IMR-90 (cell line): ENCODE results near the gene DOCK4. TPM values are rescaled to one million over a fixed set of nuclear protein-coding genes. Genes with fewer than 3 reads are reported as not detected.

Experiments used
- ATAC-seq: fragments of 200-7000 bp; cut with Tn5 transposase; 2 replicates; pipeline ENCODE4 v1.9.1; 2020; ENCODE audit warnings: low read depth, mild to moderate bottlenecking, moderate library complexity
- BruUV-seq: library from RNA; stranded (reverse); fragments of 400-500 nt; replicated peaks from 2 replicates; lab custom pipeline; 2021; lab: Mats Ljungman, UMichigan
- CTCF ChIA-PET: fragments of 300-600 bp; formaldehyde crosslinking; extraction: SDS; loops from one replicate; lab custom pipeline; 2021; ENCODE audit warnings: antibody characterized with exemption; lab: Yijun Ruan, JAX
- POLR2A ChIA-PET: fragments of 300-600 bp; sonication (Branson Sonifier 250); formaldehyde crosslinking; loops from one replicate; lab custom pipeline; 2022; ENCODE audit warnings: antibody characterized with exemption; ENCODE audit not compliant: unreplicated experiment; lab: Charles Lee
- DNase-seq: peaks from one replicate; pipeline ENCODE4 v3.0.0; 2013
- H2AFZ ChIP-seq: replicated peaks from 2 replicates; pipeline ENCODE3; 2013; ENCODE audit warnings: low read length, mild to moderate bottlenecking; ENCODE audit not compliant: poor library complexity
- H2AK5ac ChIP-seq: 2 replicates; pipeline ENCODE4 v1.6.1; 2013; ENCODE audit warnings: low read depth, low read length, inconsistent platforms
- H2AK9ac ChIP-seq: replicated peaks from 2 replicates; pipeline ENCODE3; 2013; ENCODE audit warnings: mild to moderate bottlenecking, low read depth, low read length, moderate library complexity; ENCODE audit not compliant: poor library complexity
- H2BK120ac ChIP-seq: 2 replicates; pipeline ENCODE4 v1.6.1; 2013; ENCODE audit warnings: low read depth, low read length, inconsistent platforms
- H2BK15ac ChIP-seq: 3 replicates; pipeline ENCODE4 v1.6.1; 2013; ENCODE audit warnings: low read depth, low read length, inconsistent platforms
- H2BK20ac ChIP-seq: 2 replicates; pipeline ENCODE4 v1.6.1; 2013; ENCODE audit warnings: low read depth, mild to moderate bottlenecking, inconsistent platforms, low read length, moderate library complexity
- H2BK5ac ChIP-seq: 2 replicates; pipeline ENCODE4 v1.6.1; 2013; ENCODE audit warnings: mild to moderate bottlenecking, low read depth, low read length, inconsistent platforms; ENCODE audit not compliant: poor library complexity, severe bottlenecking
- H3K14ac ChIP-seq: replicated peaks from 2 replicates; pipeline ENCODE4 v1.6.1; 2013; ENCODE audit warnings: low read depth, low read length, inconsistent platforms
- H3K18ac ChIP-seq: 2 replicates; pipeline ENCODE4 v1.6.1; 2013; ENCODE audit warnings: low read depth, low read length, control low read depth
- H3K23ac ChIP-seq: 2 replicates; pipeline ENCODE4 v1.6.1; 2013; ENCODE audit warnings: low read depth, low read length, inconsistent platforms
- H3K27ac ChIP-seq: 2 replicates; pipeline ENCODE4 v1.5.1; 2013; ENCODE audit warnings: mild to moderate bottlenecking, control low read depth, low read length; ENCODE audit not compliant: insufficient read depth
- H3K27me3 ChIP-seq: 2 replicates; pipeline ENCODE4 v1.6.1; 2013; ENCODE audit warnings: low read length; ENCODE audit not compliant: control insufficient read depth, insufficient read depth
- H3K36me3 ChIP-seq: 2 replicates; pipeline ENCODE4 v1.6.1; 2013; ENCODE audit warnings: low read length, mixed read lengths; ENCODE audit not compliant: control insufficient read depth, insufficient read depth
- H3K4ac ChIP-seq: 2 replicates; pipeline ENCODE4 v1.6.1; 2013; ENCODE audit warnings: low read depth, low read length, inconsistent platforms
- H3K4me1 ChIP-seq: 2 replicates; pipeline ENCODE4 v1.6.1; 2013; ENCODE audit warnings: low read length, mixed read lengths; ENCODE audit not compliant: control insufficient read depth, insufficient read depth
- H3K4me2 ChIP-seq: 2 replicates; pipeline ENCODE4 v1.6.1; 2013; ENCODE audit warnings: low read depth, mild to moderate bottlenecking, control low read depth, low read length, moderate library complexity
- H3K4me3 ChIP-seq: 2 replicates; pipeline ENCODE4 v1.5.1; 2013; ENCODE audit warnings: low read depth, mild to moderate bottlenecking, control low read depth, low read length, moderate library complexity; ENCODE audit not compliant: insufficient read depth
- H3K56ac ChIP-seq: 2 replicates; pipeline ENCODE4 v1.6.1; 2013; ENCODE audit warnings: low read length, inconsistent platforms; ENCODE audit not compliant: insufficient read depth; ENCODE audit errors: extremely low read depth
- H3K79me1 ChIP-seq, 2 experiments: 2 replicates each; pipeline ENCODE4 v1.6.1; 2013; ENCODE audit warnings: low read length in 2 of 2, inconsistent platforms in 1 of 2, low read depth in 1 of 2
- H3K9ac ChIP-seq: 2 replicates; pipeline ENCODE4 v1.6.1; 2013; ENCODE audit warnings: low read depth, low read length, control low read depth
- H3K9me1 ChIP-seq: 2 replicates; pipeline ENCODE4 v1.6.1; 2013; ENCODE audit warnings: low read length, inconsistent platforms; ENCODE audit not compliant: insufficient read depth
- H3K9me3 ChIP-seq: 2 replicates; pipeline ENCODE4 v1.6.1; 2013; ENCODE audit warnings: low read length; ENCODE audit not compliant: control insufficient read depth, insufficient read depth
- H4K20me1 ChIP-seq: 2 replicates; pipeline ENCODE4 v1.6.1; 2013; ENCODE audit warnings: low read length, inconsistent platforms; ENCODE audit not compliant: insufficient read depth
- H4K5ac ChIP-seq: 2 replicates; pipeline ENCODE4 v1.6.1; 2013; ENCODE audit warnings: mild to moderate bottlenecking, low read depth, low read length, control low read depth
- H4K8ac ChIP-seq, 2 experiments: 2 replicates each; pipeline ENCODE4 v1.6.1; 2013; ENCODE audit warnings: low read depth in 2 of 2, low read length in 2 of 2, control low read depth in 1 of 2, inconsistent platforms in 1 of 2
- H4K91ac ChIP-seq: 2 replicates; pipeline ENCODE4 v1.6.1; 2013; ENCODE audit warnings: low read depth, low read length, inconsistent platforms; ENCODE audit not compliant: insufficient read depth
- BHLHE40 ChIP-seq: fragments of 150-350 bp; IDR thresholded peaks from 2 replicates; pipeline ENCODE4 v1.6.1; 2016; ENCODE audit warnings: mild to moderate bottlenecking, low read depth, low read length
- CEBPB ChIP-seq: IDR thresholded peaks from 2 replicates; pipeline ENCODE4 v1.6.1; 2012; ENCODE audit warnings: low read depth, low read length, improper control_type of control experiment
- CHD1 ChIP-seq: IDR thresholded peaks from 2 replicates; pipeline ENCODE4 v1.6.1; 2012; ENCODE audit warnings: low read depth, low read length, improper control_type of control experiment
- CTCF ChIP-seq: conservative IDR thresholded peaks from 2 replicates; pipeline ENCODE4 v1.5.1; 2012; ENCODE audit warnings: mild to moderate bottlenecking, low read depth, low read length, improper control_type of control experiment
- ELK1 ChIP-seq: fragments of 150-350 bp; IDR thresholded peaks from 2 replicates; pipeline ENCODE4 v1.6.1; 2016; ENCODE audit warnings: low read depth, mild to moderate bottlenecking, low read length, moderate library complexity, borderline replicate concordance
- FOS ChIP-seq: fragments of 150-350 bp; IDR thresholded peaks from 2 replicates; pipeline ENCODE4 v1.6.1; 2016; ENCODE audit warnings: low read depth, low read length
- MAFK ChIP-seq: IDR thresholded peaks from 2 replicates; pipeline ENCODE4 v1.6.1; 2012; ENCODE audit warnings: low read depth, low read length, improper control_type of control experiment
- MAZ ChIP-seq: IDR thresholded peaks from 2 replicates; pipeline ENCODE4 v1.6.1; 2012; ENCODE audit warnings: low read depth, mild to moderate bottlenecking, low read length, improper control_type of control experiment, moderate library complexity, borderline replicate concordance
- MXI1 ChIP-seq: IDR thresholded peaks from 2 replicates; pipeline ENCODE4 v1.6.1; 2012; ENCODE audit warnings: low read depth, mild to moderate bottlenecking, low read length, moderate library complexity, borderline replicate concordance
- NFE2L2 ChIP-seq: fragments of 150-350 bp; IDR thresholded peaks from 2 replicates; pipeline ENCODE4 v1.6.1; 2016; ENCODE audit warnings: low read depth, mild to moderate bottlenecking, low read length
- POLR2A ChIP-seq: IDR thresholded peaks from 2 replicates; pipeline ENCODE4 v1.6.1; 2012; ENCODE audit warnings: mild to moderate bottlenecking, low read depth, low read length
- RAD21 ChIP-seq: IDR thresholded peaks from 2 replicates; pipeline ENCODE4 v1.6.1; 2012; ENCODE audit warnings: low read length, improper control_type of control experiment
- RCOR1 ChIP-seq: IDR thresholded peaks from 2 replicates; pipeline ENCODE4 v1.6.1; 2012; ENCODE audit warnings: mild to moderate bottlenecking, low read length, improper control_type of control experiment; ENCODE audit not compliant: insufficient replicate concordance
- RFX5 ChIP-seq: IDR thresholded peaks from 2 replicates; pipeline ENCODE4 v1.8.0; 2012; ENCODE audit warnings: low read depth, mild to moderate bottlenecking, low read length, moderate library complexity
- SMC3 ChIP-seq: fragments of 150-350 bp; IDR thresholded peaks from 2 replicates; pipeline ENCODE4 v1.6.1; 2016; ENCODE audit warnings: low read depth, mild to moderate bottlenecking, antibody characterized with exemption, low read length, moderate library complexity
- USF2 ChIP-seq: fragments of 150-350 bp; IDR thresholded peaks from 2 replicates; pipeline ENCODE4 v1.6.1; 2017; ENCODE audit warnings: mild to moderate bottlenecking, antibody characterized with exemption, low read length, low read depth
- dilution Hi-C: fragments of 300-500 bp; cut with HindIII; formaldehyde crosslinking; loops from one replicate; pipeline ENCODE4 v1.14.3; 2018; ENCODE audit warnings: low sequenced_read_pairs; ENCODE audit not compliant: unreplicated experiment
- in situ Hi-C: fragments of 300-500 bp; cut with MboI; formaldehyde crosslinking; loops from 3 replicates; pipeline ENCODE4 v1.14.3; 2019; ENCODE audit warnings: low sequenced_read_pairs, inconsistent platforms, mixed read lengths
- intact Hi-C: fragments of 100-400 bp; cut with micrococcal nuclease; formaldehyde crosslinking; loops from 2 replicates; pipeline ENCODE4 v1.10.0; 2022
- polyA plus RNA-seq, 3 experiments: library from polyadenylated mRNA; depleted of rRNA; stranded (reverse); fragments of >200 nt; gene quantifications; 2 replicates each; pipeline ENCODE4 v1.2.3, GENCODE V29; 2012; ENCODE audit warnings: low replicate concordance in 1 of 3
- total RNA-seq: library from RNA; depleted of rRNA; stranded (reverse); fragments of >200 nt; gene quantifications from 2 replicates; pipeline ENCODE4 v1.2.3, GENCODE V29; 2012

DOCK4 gene
- total and polyA plus RNA-seq, 2 of the 4 experiments (the other 2 are of a cell fraction) = 4.4 to 12.2 TPM

GRCh38 chr7:112201839-112202238 lies 4.4 kb downstream of the DOCK4 start:
- H2AK5ac ChIP-seq = no peak overlapping the region
- in situ Hi-C loops (loop anchor here (10.0 to 25.0 kb wide), 2 partner anchors 213 to 440 kb away; no protein-coding TSS in a partner anchor), intact Hi-C loops (loop anchor here (5.0 to 10.0 kb wide), 2 partner anchors 60 to 217 kb away; no protein-coding TSS in a partner anchor), dilution Hi-C loops (no loop called here)
- no peak overlapping the region for H2BK120ac ChIP-seq
- BruUV-seq = no TSS peak
- ATAC-seq = no peak
- H3K79me1 ChIP-seq = peaks cover 28 to 53% of the 10 kb centered on the region in 2 experiments
- no peak overlapping the region for H2BK20ac ChIP-seq
- H3K4ac ChIP-seq = no peak overlapping the region
- CTCF ChIA-PET = no interaction called here
- H3K27ac ChIP-seq = no peak overlapping the region
- no peak overlapping the region for H4K91ac ChIP-seq
- H3K14ac ChIP-seq = 0 out of 2 replicates have a peak overlapping the region, but pooled peaks have one; percentile 14
- no peaks in the 10 kb centered on the region for H4K20me1 ChIP-seq
- H3K9me3 ChIP-seq = no peaks in the 10 kb centered on the region
- no peak overlapping the region for H2BK15ac ChIP-seq
- H2AFZ ChIP-seq = no peak overlapping the region
- no peak overlapping the region; the same call in 1 of the 2 replicates for H3K23ac ChIP-seq
- H2BK5ac ChIP-seq = no peak overlapping the region
- H2AK9ac ChIP-seq = no peak overlapping the region
- H3K4me2 ChIP-seq = no peak overlapping the region
- H3K36me3 ChIP-seq = no peaks in the 10 kb centered on the region
- peaks cover 3% of the 10 kb centered on the region; the same call in 1 of the 2 replicates for H3K4me1 ChIP-seq
- H3K9ac ChIP-seq = no peak overlapping the region
- no peak overlapping the region for H4K8ac ChIP-seq
- H3K18ac ChIP-seq = no peak overlapping the region
- no peak overlapping the region for H3K4me3 ChIP-seq
- H3K56ac ChIP-seq = no peak overlapping the region
- DNase-seq = no peak
- no peak for TF ChIP-seq RFX5
- TF ChIP-seq BHLHE40 = no peak
- TF ChIP-seq ELK1 = no peak
- no peak for TF ChIP-seq NFE2L2
- no peak for TF ChIP-seq MAZ
- no peak for TF ChIP-seq CTCF
- TF ChIP-seq FOS = no peak
- TF ChIP-seq USF2 = no peak
- no peak for TF ChIP-seq RCOR1
- TF ChIP-seq CEBPB = no peak
- no peak for TF ChIP-seq POLR2A
- TF ChIP-seq MAFK = no peak
- no peak for TF ChIP-seq SMC3
- TF ChIP-seq CHD1 = no peak
- TF ChIP-seq RAD21 = no peak
- no peak for TF ChIP-seq MXI1
- H3K9me1 ChIP-seq = no peaks in the 10 kb centered on the region
- no peak overlapping the region for H4K5ac ChIP-seq
- POLR2A ChIA-PET = no interaction called here
- H3K27me3 ChIP-seq = no peaks in the 10 kb centered on the region
